Activated CD4-positive, alpha-beta memory T cell treated with anti-CD3 and anti-CD28 coated beads for 36 hours (primary cell): ENCODE measurements around the gene CASP5. TPM values are rescaled to one million over a fixed set of nuclear protein-coding genes. Genes with fewer than 3 reads are reported as not detected.
"Not testable (repeated sequence)": the region's sequence is repeated elsewhere in the genome, so short reads cannot be mapped to it uniquely, and the experiment has no call there.

Source experiments
- CTCF ChIA-PET: fragments of 350-600 bp; sonication (Branson Sonifier 250); formaldehyde crosslinking; loops from one replicate; lab custom pipeline; 2021; ENCODE audit warnings: antibody characterized with exemption, inconsistent platforms; lab: Charles Lee
- POLR2A ChIA-PET: fragments of 350-600 bp; sonication (Branson Sonifier 250); formaldehyde crosslinking; loops from one replicate; lab custom pipeline; 2021; ENCODE audit warnings: antibody characterized with exemption; lab: Charles Lee
- DNase-seq: peaks from one replicate; pipeline ENCODE4 v3.0.0-alpha.2; 2020
- H3K27ac Mint-ChIP-seq: one replicate; pipeline ENCODE4 v1.8.0; 2021; ENCODE audit warnings: mixed read lengths
- H3K27me3 Mint-ChIP-seq: one replicate; pipeline ENCODE4 v1.8.0; 2021; ENCODE audit warnings: mixed read lengths
- H3K36me3 Mint-ChIP-seq: one replicate; pipeline ENCODE4 v1.8.0; 2021; ENCODE audit warnings: mixed read lengths
- H3K4me1 Mint-ChIP-seq: one replicate; pipeline ENCODE4 v1.8.0; 2021; ENCODE audit warnings: low read depth, mixed read lengths
- H3K4me3 Mint-ChIP-seq: one replicate; pipeline ENCODE4 v1.8.0; 2021; ENCODE audit warnings: mild to moderate bottlenecking, mixed read lengths
- H3K9me3 Mint-ChIP-seq: one replicate; pipeline ENCODE4 v1.8.0; 2021; ENCODE audit warnings: mixed read lengths
- intact Hi-C: fragments of 100-400 bp; cut with micrococcal nuclease; formaldehyde crosslinking; loops from one replicate; pipeline ENCODE4 v1.15.1; 2023
- total RNA-seq, 2 experiments: library from RNA; stranded (reverse); gene quantifications; one replicate each; pipeline ENCODE4 v1.2.3, GENCODE V29; 2021

The CASP5 gene
- total RNA-seq, 2 experiments from 2014 or later: not detected

- POLR2A ChIA-PET: no interaction called here
- no peak overlapping the region for H3K27ac Mint-ChIP-seq
- CTCF ChIA-PET: interaction anchor here (0.5 kb wide), 1 partner anchor 152 kb away, joined by 3 read pairs; no protein-coding TSS in a partner anchor
- H3K27me3 Mint-ChIP-seq: no peaks in the 10 kb centered on the region
- peaks cover 4% of the 10 kb centered on the region for H3K36me3 Mint-ChIP-seq
- no peak overlapping the region for H3K4me3 Mint-ChIP-seq
- no peaks in the 10 kb centered on the region for H3K4me1 Mint-ChIP-seq
- H3K9me3 Mint-ChIP-seq: peaks cover 6% of the 10 kb centered on the region
- no peak for DNase-seq
- intact Hi-C loops: no loop called here
Observed at GRCh38 chr11:104991994-104992393, 31.0 kb downstream of the CASP5 start.

GRCh38 chr11:104984808-104985207 is 38.2 kb downstream of the CASP5 start:
- CTCF ChIA-PET: no interaction called here
- peaks cover 6% of the 10 kb centered on the region for H3K9me3 Mint-ChIP-seq
- intact Hi-C loops: no loop called here
- H3K36me3 Mint-ChIP-seq: peaks cover 4% of the 10 kb centered on the region
- no peak for DNase-seq
- H3K27ac Mint-ChIP-seq: no peak overlapping the region
- H3K27me3 Mint-ChIP-seq: no peaks in the 10 kb centered on the region
- no peaks in the 10 kb centered on the region for H3K4me1 Mint-ChIP-seq
- no peak overlapping the region for H3K4me3 Mint-ChIP-seq
- POLR2A ChIA-PET: no interaction called here

- Mint-ChIP-seq H3K4me3 (no peak overlapping the region), H3K36me3 (no peaks in the 10 kb centered on the region), H3K4me1 (peaks cover 5% of the 10 kb centered on the region), H3K27me3 (no peaks in the 10 kb centered on the region), H3K27ac (no peak overlapping the region), H3K9me3 (peaks cover 3% of the 10 kb centered on the region)
- DNase-seq: no peak
- ChIA-PET POLR2A (no interaction called here), CTCF (interaction anchor here (1.7 kb wide), 1 partner anchor 13 kb away, joined by 3 read pairs; no protein-coding TSS in a partner anchor)
- intact Hi-C loops: no loop called here
Observed at GRCh38 chr11:104979839-104980238, 43.1 kb downstream of the CASP5 start.

GRCh38 chr11:104973616-104974015 is 49.4 kb downstream of the CASP5 start:
- intact Hi-C loops: no loop called here
- Mint-ChIP-seq H3K9me3 (peaks cover 25% of the 10 kb centered on the region), H3K4me1 (peaks cover 8% of the 10 kb centered on the region), H3K4me3 (no peak overlapping the region), H3K36me3 (peaks cover 14% of the 10 kb centered on the region), H3K27me3 (no peaks in the 10 kb centered on the region), H3K27ac (no peak overlapping the region)
- ChIA-PET POLR2A (interaction anchor here (0.6 kb wide), 1 partner anchor 24 kb away, joined by 3 read pairs; no protein-coding TSS in a partner anchor), CTCF (no interaction called here)
- DNase-seq: no peak

GRCh38 chr11:104972924-104973323 is 50.0 kb downstream of the CASP5 start:
- DNase-seq, POLR2A ChIA-PET, H3K27me3 Mint-ChIP-seq, intact Hi-C loops, CTCF ChIA-PET, H3K4me3 Mint-ChIP-seq, H3K27ac Mint-ChIP-seq: not testable (repeated sequence)
- peaks cover 25% of the 10 kb centered on the region for H3K9me3 Mint-ChIP-seq
- H3K36me3 Mint-ChIP-seq: peaks cover 14% of the 10 kb centered on the region
- H3K4me1 Mint-ChIP-seq: peaks cover 12% of the 10 kb centered on the region

- intact Hi-C loops: no loop called here
- ChIA-PET CTCF (no interaction called here), POLR2A (no interaction called here)
- peaks cover 27% of the 10 kb centered on the region for H3K4me1 Mint-ChIP-seq
- peaks cover 25% of the 10 kb centered on the region for H3K9me3 Mint-ChIP-seq
- no peaks in the 10 kb centered on the region for H3K27me3 Mint-ChIP-seq
- no peak overlapping the region for H3K27ac Mint-ChIP-seq
- H3K4me3 Mint-ChIP-seq: no peak overlapping the region
- no peak for DNase-seq
- H3K36me3 Mint-ChIP-seq: peaks cover 16% of the 10 kb centered on the region
Observed at GRCh38 chr11:104970756-104971155, 52.2 kb downstream of the CASP5 start.

GRCh38 chr11:104968856-104969776 is 53.9 kb downstream of the CASP5 start:
- intact Hi-C loops: loop anchor here (1.0 to 10.0 kb wide), 5 partner anchors 51 to 326 kb away; no protein-coding TSS in a partner anchor
- Mint-ChIP-seq H3K27me3 (no peaks in the 10 kb centered on the region), H3K36me3 (peaks cover 26% of the 10 kb centered on the region), H3K4me3 (peak overlapping the region; percentile 89), H3K4me1 (peaks cover 35% of the 10 kb centered on the region), H3K27ac (peak overlapping the region; percentile 92), H3K9me3 (peaks cover 27% of the 10 kb centered on the region)
- ChIA-PET CTCF (interaction anchor here (1.2 to 1.4 kb wide), 2 partner anchors 32 to 360 kb away, joined by 3 read pairs; no protein-coding TSS in a partner anchor), POLR2A (interaction anchor here (2.5 kb wide), 1 partner anchor 74 kb away, joined by 4 read pairs; no protein-coding TSS in a partner anchor)
- no peak for DNase-seq

- DNase-seq: no peak
- ChIA-PET POLR2A (interaction anchor here (2.5 kb wide), 1 partner anchor 75 kb away, joined by 4 read pairs; no protein-coding TSS in a partner anchor), CTCF (interaction anchor here (1.2 to 2.0 kb wide), 3 partner anchors 21 to 359 kb away, joined by 3 to 7 read pairs (median 3); no protein-coding TSS in a partner anchor)
- Mint-ChIP-seq H3K4me3 (peak within 1 kb of the TSS; percentile 89), H3K9me3 (peaks cover 31% of the 10 kb centered on the region), H3K27ac (peak within 1 kb of the TSS; percentile 92), H3K36me3 (peaks cover 29% of the 10 kb centered on the region), H3K4me1 (peaks cover 36% of the 10 kb centered on the region), H3K27me3 (no peaks in the 10 kb centered on the region)
- intact Hi-C loops: loop anchor here (1.0 to 10.0 kb wide), 5 partner anchors 50 to 326 kb away; no protein-coding TSS in a partner anchor
Observed at GRCh38 chr11:104968355-104968855, 54.6 kb downstream of the CASP5 start, which contains the start of gene CASP4. TSS of gene CASP4 (minus strand) at chr11:104968574. CDS start at chr11:104968525, 49 bp downstream.

GRCh38 chr11:104967534-104968354 is 55.2 kb downstream of the CASP5 start:
- no peak for DNase-seq
- no peaks in the 10 kb centered on the region for H3K27me3 Mint-ChIP-seq
- intact Hi-C loops: loop anchor here (1.0 to 10.0 kb wide), 5 partner anchors 49 to 327 kb away; no protein-coding TSS in a partner anchor
- peak overlapping the region; percentile 89 for H3K4me3 Mint-ChIP-seq
- ChIA-PET CTCF (interaction anchor here (1.4 to 2.0 kb wide), 2 partner anchors 20 to 359 kb away, joined by 3 to 7 read pairs; no protein-coding TSS in a partner anchor), POLR2A (interaction anchor here (1.0 to 2.5 kb wide), 2 partner anchors 50 to 76 kb away, joined by 3 to 4 read pairs; no protein-coding TSS in a partner anchor)
- H3K27ac Mint-ChIP-seq: peak overlapping the region; percentile 92
- H3K9me3 Mint-ChIP-seq: peaks cover 27% of the 10 kb centered on the region
- peaks cover 29% of the 10 kb centered on the region for H3K36me3 Mint-ChIP-seq
- H3K4me1 Mint-ChIP-seq: peaks cover 42% of the 10 kb centered on the region

- Mint-ChIP-seq H3K36me3 (peaks cover 34% of the 10 kb centered on the region), H3K9me3 (peaks cover 22% of the 10 kb centered on the region), H3K4me1 (peaks cover 56% of the 10 kb centered on the region), H3K27ac (no peak overlapping the region), H3K27me3 (no peaks in the 10 kb centered on the region), H3K4me3 (peak overlapping the region; percentile 4)
- POLR2A ChIA-PET: no interaction called here
- intact Hi-C loops: loop anchor here (5.0 to 10.0 kb wide), 2 partner anchors 137 to 329 kb away; no protein-coding TSS in a partner anchor
- CTCF ChIA-PET: no interaction called here
- DNase-seq: no peak
Observed at GRCh38 chr11:104965735-104966134, 57.2 kb downstream of the CASP5 start.

- H3K4me3 Mint-ChIP-seq: no peak overlapping the region
- DNase-seq: no peak
- intact Hi-C loops: loop anchor here (10.0 kb wide), 1 partner anchor 331 kb away; no protein-coding TSS in a partner anchor
- H3K36me3 Mint-ChIP-seq: peaks cover 34% of the 10 kb centered on the region
- CTCF ChIA-PET: no interaction called here
- POLR2A ChIA-PET: no interaction called here
- H3K4me1 Mint-ChIP-seq: peaks cover 60% of the 10 kb centered on the region
- H3K27ac Mint-ChIP-seq: no peak overlapping the region
- peaks cover 22% of the 10 kb centered on the region for H3K9me3 Mint-ChIP-seq
- H3K27me3 Mint-ChIP-seq: no peaks in the 10 kb centered on the region
Observed at GRCh38 chr11:104964247-104964646, 58.7 kb downstream of the CASP5 start.
